ENCODE data around the gene CADM1. TPM values are rescaled to one million over a fixed set of nuclear protein-coding genes. Genes with fewer than 3 reads are reported as not detected.

The CADM1 gene
- total RNA-seq, 1 experiment from 2014 or later: 0.79 TPM

- TF ChIP-seq FOSL1 (IDR thresholded peaks at IDR 0.05; ENCODE audit: low read depth) (no peak), ZNF274 (IDR thresholded peaks at IDR 0.05; ENCODE audit: low read depth, low read length) (no peak), ZFX (IDR thresholded peaks at IDR 0.05) (no peak), CEBPB (IDR thresholded peaks at IDR 0.05; ENCODE audit: low read depth) (no peak), EZH2phosphoT487 (IDR thresholded peaks at IDR 0.05; ENCODE audit: borderline replicate concordance) (no peak), SIN3A (IDR thresholded peaks at IDR 0.05; ENCODE audit: low read depth) (no peak), TCF7L2 (IDR thresholded peaks at IDR 0.05; ENCODE audit: borderline replicate concordance, extremely low read depth, insufficient read depth, insufficient read length) (no peak), SRF (IDR thresholded peaks at IDR 0.05; ENCODE audit: low read depth) (no peak), POLR2AphosphoS5 (IDR thresholded peaks at IDR 0.05; ENCODE audit: low read depth, low read length) (no peak), EZH2 (IDR thresholded peaks at IDR 0.05) (no peak), YY1 (IDR thresholded peaks at IDR 0.05; ENCODE audit: extremely low read depth, insufficient replicate concordance, low read depth, low read length) (no peak), EGR1 (IDR thresholded peaks at IDR 0.05; ENCODE audit: low read depth) (no peak), RAD21 (IDR thresholded peaks at IDR 0.05; ENCODE audit: low read depth) (no peak), CTCF (IDR thresholded peaks at IDR 0.05 in 2 of 3, conservative IDR thresholded peaks at IDR 0.05 in 1 of 3; ENCODE audit: borderline replicate concordance in 1 of 3, insufficient read depth in 1 of 3, low read depth in 2 of 3, low read length in 2 of 3) (no peak), ZBTB33 (IDR thresholded peaks at IDR 0.05; ENCODE audit: extremely low read depth, insufficient replicate concordance, low read length) (no peak), JUND (IDR thresholded peaks at IDR 0.05) (no peak), SP1 (IDR thresholded peaks at IDR 0.05; ENCODE audit: low read depth) (no peak)
- TF ChIP-seq, protein P1, sequence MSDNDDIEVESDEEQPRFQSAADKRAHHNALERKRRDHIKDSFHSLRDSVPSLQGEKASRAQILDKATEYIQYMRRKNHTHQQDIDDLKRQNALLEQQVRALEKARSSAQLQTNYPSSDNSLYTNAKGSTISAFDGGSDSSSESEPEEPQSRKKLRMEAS (IDR thresholded peaks at IDR 0.05): no peak
- TF ChIP-seq, protein P2, sequence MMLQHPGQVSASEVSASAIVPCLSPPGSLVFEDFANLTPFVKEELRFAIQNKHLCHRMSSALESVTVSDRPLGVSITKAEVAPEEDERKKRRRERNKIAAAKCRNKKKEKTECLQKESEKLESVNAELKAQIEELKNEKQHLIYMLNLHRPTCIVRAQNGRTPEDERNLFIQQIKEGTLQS (IDR thresholded peaks at IDR 0.05): no peak
- TF ChIP-seq, protein P3, sequence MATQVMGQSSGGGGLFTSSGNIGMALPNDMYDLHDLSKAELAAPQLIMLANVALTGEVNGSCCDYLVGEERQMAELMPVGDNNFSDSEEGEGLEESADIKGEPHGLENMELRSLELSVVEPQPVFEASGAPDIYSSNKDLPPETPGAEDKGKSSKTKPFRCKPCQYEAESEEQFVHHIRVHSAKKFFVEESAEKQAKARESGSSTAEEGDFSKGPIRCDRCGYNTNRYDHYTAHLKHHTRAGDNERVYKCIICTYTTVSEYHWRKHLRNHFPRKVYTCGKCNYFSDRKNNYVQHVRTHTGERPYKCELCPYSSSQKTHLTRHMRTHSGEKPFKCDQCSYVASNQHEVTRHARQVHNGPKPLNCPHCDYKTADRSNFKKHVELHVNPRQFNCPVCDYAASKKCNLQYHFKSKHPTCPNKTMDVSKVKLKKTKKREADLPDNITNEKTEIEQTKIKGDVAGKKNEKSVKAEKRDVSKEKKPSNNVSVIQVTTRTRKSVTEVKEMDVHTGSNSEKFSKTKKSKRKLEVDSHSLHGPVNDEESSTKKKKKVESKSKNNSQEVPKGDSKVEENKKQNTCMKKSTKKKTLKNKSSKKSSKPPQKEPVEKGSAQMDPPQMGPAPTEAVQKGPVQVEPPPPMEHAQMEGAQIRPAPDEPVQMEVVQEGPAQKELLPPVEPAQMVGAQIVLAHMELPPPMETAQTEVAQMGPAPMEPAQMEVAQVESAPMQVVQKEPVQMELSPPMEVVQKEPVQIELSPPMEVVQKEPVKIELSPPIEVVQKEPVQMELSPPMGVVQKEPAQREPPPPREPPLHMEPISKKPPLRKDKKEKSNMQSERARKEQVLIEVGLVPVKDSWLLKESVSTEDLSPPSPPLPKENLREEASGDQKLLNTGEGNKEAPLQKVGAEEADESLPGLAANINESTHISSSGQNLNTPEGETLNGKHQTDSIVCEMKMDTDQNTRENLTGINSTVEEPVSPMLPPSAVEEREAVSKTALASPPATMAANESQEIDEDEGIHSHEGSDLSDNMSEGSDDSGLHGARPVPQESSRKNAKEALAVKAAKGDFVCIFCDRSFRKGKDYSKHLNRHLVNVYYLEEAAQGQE (IDR thresholded peaks at IDR 0.05; ENCODE audit: low read depth): no peak
- Histone ChIP-seq H3K9me2 (ENCODE audit: insufficient read depth) (no peaks in the 10 kb centered on the region), H3K79me2 (ENCODE audit: insufficient read depth, low read length) (no peaks in the 10 kb centered on the region), H3K9ac (ENCODE audit: low read length) (no peak overlapping the region), H4K20me1 (ENCODE audit: insufficient read depth) (no peaks in the 10 kb centered on the region), H3K4me3 (replicated peaks in 1 of 2; ENCODE audit: low read depth in 1 of 2, low read length in 2 of 2) (no peak overlapping the region), H3K9me3 (ENCODE audit: control insufficient read depth in 1 of 2, insufficient read depth in 1 of 2, low read depth in 1 of 2, low read length in 2 of 2) (peaks cover 0 to 4% of the 10 kb centered on the region in 2 experiments; a peak in 2 of 4 replicates), H3K4me1 (ENCODE audit: control insufficient read depth in 1 of 2, insufficient read depth in 2 of 2, low read length in 2 of 2) (no peaks in the 10 kb centered on the region), H3K4me2 (ENCODE audit: low read length) (no peak overlapping the region), H3K27ac (ENCODE audit: low read depth, low read length) (no peak overlapping the region), H3K36me3 (ENCODE audit: control insufficient read depth in 1 of 2, insufficient read depth in 2 of 2, low read length in 2 of 2) (no peaks in the 10 kb centered on the region), H2AFZ (ENCODE audit: low read depth, low read length, poor library complexity, severe bottlenecking) (no peak overlapping the region), H3K27me3 (ENCODE audit: insufficient read depth, low read length) (no peaks in the 10 kb centered on the region)
- ChIA-PET RAD21 (ENCODE audit: low non-redundant PET in 1 of 2, low total read pairs in 2 of 2, uncharacterized antibody in 2 of 2, unreplicated experiment in 2 of 2) (no interaction called here), CTCF (no interaction called here), POLR2A (no interaction called here)
- DNase-seq (ENCODE audit: low read depth, low spot score): no peak
- BruUV-seq (replicated peaks): no TSS peak
- no peak for ATAC-seq
- intact Hi-C loops (cut with micrococcal nuclease): no loop called here
These were observed 157.1 kb downstream of the CADM1 start for GRCh38 chr11:115347106-115347505.

All from HCT116 (cell line).